Measurements from ENCODE around the gene MEA1. TPM values are rescaled to one million over a fixed set of nuclear protein-coding genes. Genes with fewer than 3 reads are reported as not detected.

The MEA1 gene
- total RNA-seq, 1 experiment from 2014 or later = 64.8 TPM

GRCh38 chr6:42962096-42962495, 51.6 kb downstream of the MEA1 start:
- Histone ChIP-seq H3K4me3 (replicated peaks in 1 of 2; ENCODE audit: low read depth in 1 of 2, low read length in 2 of 2) (no peak overlapping the region), H3K4me1 (ENCODE audit: control insufficient read depth in 1 of 2, insufficient read depth in 2 of 2, low read length in 2 of 2) (peaks cover 10 to 17% of the 10 kb centered on the region in 2 experiments), H3K36me3 (ENCODE audit: control insufficient read depth in 1 of 2, insufficient read depth in 2 of 2, low read length in 2 of 2) (no peaks in the 10 kb centered on the region; a peak in 1 of 4 replicates), H4K20me1 (ENCODE audit: insufficient read depth) (no peaks in the 10 kb centered on the region), H3K79me2 (ENCODE audit: insufficient read depth, low read length) (no peaks in the 10 kb centered on the region), H3K9ac (ENCODE audit: low read length) (no peak overlapping the region), H3K4me2 (ENCODE audit: low read length) (no peak overlapping the region), H3K27ac (ENCODE audit: low read depth, low read length) (no peak overlapping the region), H3K9me3 (ENCODE audit: control insufficient read depth in 1 of 2, insufficient read depth in 1 of 2, low read depth in 1 of 2, low read length in 2 of 2) (no peaks in the 10 kb centered on the region), H3K27me3 (ENCODE audit: insufficient read depth, low read length) (no peaks in the 10 kb centered on the region), H2AFZ (ENCODE audit: low read depth, low read length, poor library complexity, severe bottlenecking) (no peak overlapping the region), H3K9me2 (ENCODE audit: insufficient read depth) (no peaks in the 10 kb centered on the region)
- no TSS peak for BruUV-seq (replicated peaks)
- DNase-seq (ENCODE audit: low read depth, low spot score) (no peak), ATAC-seq (no peak)
- CTCF ChIA-PET = no interaction called here
- intact Hi-C loops (cut with micrococcal nuclease) = loop anchor here (5.0 kb wide), 1 partner anchor 180 kb away; no protein-coding TSS in a partner anchor
- POLR2A ChIA-PET = no interaction called here
- RAD21 ChIA-PET (ENCODE audit: low non-redundant PET in 1 of 2, low total read pairs in 2 of 2, uncharacterized antibody in 2 of 2, unreplicated experiment in 2 of 2) = interaction anchor here in 1 of 2 experiments (0.7 kb wide), 1 partner anchor 12 kb away, joined by 3 read pairs; no protein-coding TSS in a partner anchor
- no peak for TF ChIP-seq JUND (IDR thresholded peaks at IDR 0.05)
- no peak for TF ChIP-seq CTCF (IDR thresholded peaks at IDR 0.05 in 2 of 3, conservative IDR thresholded peaks at IDR 0.05 in 1 of 3; ENCODE audit: borderline replicate concordance in 1 of 3, insufficient read depth in 1 of 3, low read depth in 2 of 3, low read length in 2 of 3)
- no peak for TF ChIP-seq POLR2AphosphoS5 (IDR thresholded peaks at IDR 0.05; ENCODE audit: low read depth, low read length)
- TF ChIP-seq CEBPB (IDR thresholded peaks at IDR 0.05; ENCODE audit: low read depth) = no peak
- no peak for TF ChIP-seq ZBTB33 (IDR thresholded peaks at IDR 0.05; ENCODE audit: extremely low read depth, insufficient replicate concordance, low read length)
- TF ChIP-seq SRF (IDR thresholded peaks at IDR 0.05; ENCODE audit: low read depth) = no peak
- no peak for TF ChIP-seq REST (IDR thresholded peaks at IDR 0.05; ENCODE audit: low read depth)
- TF ChIP-seq RAD21 (IDR thresholded peaks at IDR 0.05; ENCODE audit: low read depth) = no peak
- no peak for TF ChIP-seq EZH2 (IDR thresholded peaks at IDR 0.05)
- no peak for TF ChIP-seq MAX (IDR thresholded peaks at IDR 0.05)
- no peak for TF ChIP-seq SIN3A (IDR thresholded peaks at IDR 0.05; ENCODE audit: low read depth)
- TF ChIP-seq SP1 (IDR thresholded peaks at IDR 0.05; ENCODE audit: low read depth) = no peak
- TF ChIP-seq ZFX (IDR thresholded peaks at IDR 0.05) = no peak
- no peak for TF ChIP-seq TCF7L2 (IDR thresholded peaks at IDR 0.05; ENCODE audit: borderline replicate concordance, extremely low read depth, insufficient read depth, insufficient read length)
- no peak for TF ChIP-seq ZNF274 (IDR thresholded peaks at IDR 0.05; ENCODE audit: low read depth, low read length)
- TF ChIP-seq FOSL1 (IDR thresholded peaks at IDR 0.05; ENCODE audit: low read depth) = no peak
- TF ChIP-seq EZH2phosphoT487 (IDR thresholded peaks at IDR 0.05; ENCODE audit: borderline replicate concordance) = no peak
- no peak for TF ChIP-seq CBX3 (IDR thresholded peaks at IDR 0.05; ENCODE audit: low read depth)
- TF ChIP-seq POLR2A (IDR thresholded peaks at IDR 0.05; ENCODE audit: borderline replicate concordance, extremely low read depth, insufficient read depth, insufficient read length) = no peak
